ENCODE measurements around the gene IQSEC3. TPM values are rescaled to one million over a fixed set of nuclear protein-coding genes. Genes with fewer than 3 reads are reported as not detected.
A peak's percentile ranks its signal among the peaks of the same experiment; 100 is the strongest.
"Not testable (repeated sequence)": the region's sequence is repeated elsewhere in the genome, so short reads cannot be mapped to it uniquely, and the experiment has no call there.

IQSEC3 gene
- total and polyA plus RNA-seq, 2 donors, result 0.99 to 4.4 TPM

DNA sequence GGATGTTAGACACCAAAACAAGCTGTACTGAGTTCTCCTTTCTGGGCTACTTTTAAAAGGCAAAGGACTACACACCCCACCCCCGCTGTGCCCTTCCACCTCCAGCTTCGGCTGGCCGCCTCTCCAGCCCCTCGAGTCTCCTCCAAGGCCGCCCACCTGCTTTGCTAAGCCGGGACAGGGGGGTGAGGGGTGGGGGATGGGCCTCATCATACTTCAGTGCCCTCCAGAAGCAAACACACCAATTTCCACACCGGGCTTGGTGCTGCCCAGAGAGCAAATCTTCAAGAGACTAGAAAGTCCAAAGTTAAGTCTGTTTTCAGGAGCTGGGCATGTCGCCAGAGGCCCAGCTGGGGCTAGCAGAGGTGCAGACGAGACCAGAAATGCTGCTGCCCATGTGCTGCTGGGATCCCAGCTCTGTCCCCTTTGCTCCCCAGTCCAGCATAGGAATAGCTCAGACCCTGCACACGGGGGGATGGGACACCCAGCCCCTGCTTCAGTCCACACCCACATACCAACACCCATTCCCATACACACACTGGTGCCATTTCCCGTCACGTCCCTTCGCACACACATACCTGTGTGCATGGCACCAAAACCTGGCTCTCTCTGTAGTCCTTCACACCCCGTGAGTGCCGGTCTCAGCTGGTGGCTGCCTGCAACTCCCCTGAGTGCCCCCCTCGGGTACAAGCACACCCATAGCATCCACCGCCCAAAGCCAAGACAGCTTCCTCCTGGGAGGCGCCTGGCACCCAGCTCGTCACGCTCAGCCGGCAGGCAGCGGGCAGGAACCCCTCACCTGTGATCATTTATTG is 146.4 kb downstream of the IQSEC3 start:
- H3K27me3 ChIP-seq (ENCODE audit: control insufficient read depth in 2 of 2, insufficient read depth in 1 of 2, low read length in 1 of 2), result peaks cover 0 to 35% of the 10 kb centered on the region in 2 donors
- no peak overlapping the region for H3K27ac ChIP-seq (ENCODE audit: low read depth in 1 of 2, low read length in 1 of 2)
- no peaks in the 10 kb centered on the region for H3K4me1 ChIP-seq (ENCODE audit: control insufficient read depth in 2 of 2, insufficient read depth in 2 of 2, low read length in 2 of 2)
- DNase-seq (ENCODE audit: low read depth in 6 of 9, low spot score in 9 of 9), result no peak
- 63% methylated on average over 22 of the region's 22 CpGs for WGBS
- no peak overlapping the region for H3K4me3 ChIP-seq (ENCODE audit: low read length in 2 of 2)
- H3K36me3 ChIP-seq (ENCODE audit: control insufficient read depth in 2 of 2, insufficient read depth in 2 of 2, low read length in 1 of 2), result no peaks in the 10 kb centered on the region
- no peaks in the 10 kb centered on the region for H3K9me3 ChIP-seq (ENCODE audit: control insufficient read depth in 2 of 2, insufficient read depth in 1 of 2, low read length in 1 of 2)

GRCh38 chr12:213527-213932 is 147.0 kb downstream of the IQSEC3 start:
- H3K4me1 ChIP-seq (ENCODE audit: control insufficient read depth in 2 of 2, insufficient read depth in 2 of 2, low read length in 2 of 2), result no peaks in the 10 kb centered on the region
- peaks cover 0 to 34% of the 10 kb centered on the region in 2 donors for H3K27me3 ChIP-seq (ENCODE audit: control insufficient read depth in 2 of 2, insufficient read depth in 1 of 2, low read length in 1 of 2)

GRCh38 chr12:214003-214741 is 147.6 kb downstream of the IQSEC3 start, which contains the start of gene SLC6A12:
Gene SLC6A12, minus strand, starts transcription at chr12:214157. Its CDS starts 4,171 bp downstream, at chr12:209986.
- H3K27ac ChIP-seq (ENCODE audit: low read depth in 1 of 2, low read length in 1 of 2), result no peak within 1 kb of the TSS
- no peaks in the 10 kb centered on the region for H3K4me1 ChIP-seq (ENCODE audit: control insufficient read depth in 2 of 2, insufficient read depth in 2 of 2, low read length in 2 of 2)
- no peaks in the 10 kb centered on the region for H3K36me3 ChIP-seq (ENCODE audit: control insufficient read depth in 2 of 2, insufficient read depth in 2 of 2, low read length in 1 of 2)
- 62% methylated on average over 14 of the region's 14 CpGs for WGBS
- H3K27me3 ChIP-seq (ENCODE audit: control insufficient read depth in 2 of 2, insufficient read depth in 1 of 2, low read length in 1 of 2), result peaks cover 0 to 30% of the 10 kb centered on the region in 2 donors
- H3K9me3 ChIP-seq (ENCODE audit: control insufficient read depth in 2 of 2, insufficient read depth in 1 of 2, low read length in 1 of 2), result no peaks in the 10 kb centered on the region
- DNase-seq (ENCODE audit: low read depth in 6 of 9, low spot score in 9 of 9), result no peak
- no peak within 1 kb of the TSS for H3K4me3 ChIP-seq (ENCODE audit: low read length in 2 of 2)

More at GRCh38 chr12:213527-213932, 147.0 kb downstream of the IQSEC3 start:
- WGBS, result 63% methylated on average over 12 of the region's 12 CpGs
- DNase-seq (ENCODE audit: low read depth in 6 of 9, low spot score in 9 of 9), result no peak
- Histone ChIP-seq H3K36me3 (ENCODE audit: control insufficient read depth in 2 of 2, insufficient read depth in 2 of 2, low read length in 1 of 2) (no peaks in the 10 kb centered on the region), H3K27ac (ENCODE audit: low read depth in 1 of 2, low read length in 1 of 2) (no peak overlapping the region), H3K4me3 (ENCODE audit: low read length in 2 of 2) (no peak overlapping the region), H3K9me3 (ENCODE audit: control insufficient read depth in 2 of 2, insufficient read depth in 1 of 2, low read length in 1 of 2) (no peaks in the 10 kb centered on the region)

DNA sequence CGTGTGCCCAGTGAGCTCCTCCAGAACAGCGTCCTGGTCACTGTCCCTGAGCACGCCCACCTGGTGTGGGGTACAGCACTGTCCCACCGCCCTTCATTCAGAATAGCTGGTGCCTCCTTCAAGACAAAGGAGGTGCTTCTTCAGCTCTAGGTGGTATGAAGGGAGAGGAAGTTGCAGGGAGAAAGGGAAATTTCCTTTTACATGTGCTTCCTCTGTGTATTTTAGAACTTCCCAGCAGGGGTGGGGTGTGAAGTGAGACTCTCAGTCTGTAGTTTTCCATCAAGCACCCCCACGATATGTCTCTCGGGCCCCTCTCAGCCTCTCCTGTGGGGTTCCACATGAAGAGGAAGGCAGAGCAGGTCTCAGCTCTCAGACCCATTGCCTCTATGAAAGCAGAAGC is 148.5 kb downstream of the IQSEC3 start:
- Histone ChIP-seq H3K27ac (ENCODE audit: low read depth in 1 of 2, low read length in 1 of 2) (no peak overlapping the region), H3K4me3 (ENCODE audit: low read length in 2 of 2) (no peak overlapping the region), H3K4me1 (ENCODE audit: control insufficient read depth in 2 of 2, insufficient read depth in 2 of 2, low read length in 2 of 2) (no peaks in the 10 kb centered on the region), H3K27me3 (ENCODE audit: control insufficient read depth in 2 of 2, insufficient read depth in 1 of 2, low read length in 1 of 2) (peaks cover 0 to 28% of the 10 kb centered on the region in 2 donors), H3K36me3 (ENCODE audit: control insufficient read depth in 2 of 2, insufficient read depth in 2 of 2, low read length in 1 of 2) (no peaks in the 10 kb centered on the region), H3K9me3 (ENCODE audit: control insufficient read depth in 2 of 2, insufficient read depth in 1 of 2, low read length in 1 of 2) (no peaks in the 10 kb centered on the region)
- WGBS, result 98% methylated on average over 6 of the region's 6 CpGs
- DNase-seq (ENCODE audit: low read depth in 6 of 9, low spot score in 9 of 9), result no peak

- not testable (repeated sequence) for H3K27ac ChIP-seq (ENCODE audit: low read depth in 1 of 2, low read length in 1 of 2); H3K36me3 ChIP-seq (ENCODE audit: control insufficient read depth in 2 of 2, insufficient read depth in 2 of 2, low read length in 1 of 2); DNase-seq (ENCODE audit: low read depth in 6 of 9, low spot score in 9 of 9); H3K4me1 ChIP-seq (ENCODE audit: control insufficient read depth in 2 of 2, insufficient read depth in 2 of 2, low read length in 2 of 2); H3K4me3 ChIP-seq (ENCODE audit: low read length in 2 of 2); H3K9me3 ChIP-seq (ENCODE audit: control insufficient read depth in 2 of 2, insufficient read depth in 1 of 2, low read length in 1 of 2)
- peaks cover 0 to 19% of the 10 kb centered on the region in 2 donors for H3K27me3 ChIP-seq (ENCODE audit: control insufficient read depth in 2 of 2, insufficient read depth in 1 of 2, low read length in 1 of 2)
- WGBS, result 88% methylated on average over 6 of the region's 6 CpGs
Observed at GRCh38 chr12:217029-217428, 150.5 kb downstream of the IQSEC3 start.

- H3K27me3 ChIP-seq (ENCODE audit: control insufficient read depth in 2 of 2, insufficient read depth in 1 of 2, low read length in 1 of 2), result peaks cover 0 to 10% of the 10 kb centered on the region in 2 donors
- H3K4me1 ChIP-seq (ENCODE audit: control insufficient read depth in 2 of 2, insufficient read depth in 2 of 2, low read length in 2 of 2), result no peaks in the 10 kb centered on the region
- WGBS, result 96% methylated on average over 5 of the region's 5 CpGs
- no peak overlapping the region for H3K4me3 ChIP-seq (ENCODE audit: low read length in 2 of 2)
- H3K9me3 ChIP-seq (ENCODE audit: control insufficient read depth in 2 of 2, insufficient read depth in 1 of 2, low read length in 1 of 2), result no peaks in the 10 kb centered on the region
- no peak overlapping the region for H3K27ac ChIP-seq (ENCODE audit: low read depth in 1 of 2, low read length in 1 of 2)
- no peak for DNase-seq (ENCODE audit: low read depth in 6 of 9, low spot score in 9 of 9)
- H3K36me3 ChIP-seq (ENCODE audit: control insufficient read depth in 2 of 2, insufficient read depth in 2 of 2, low read length in 1 of 2), result no peaks in the 10 kb centered on the region
Observed at GRCh38 chr12:218221-218620, 151.7 kb downstream of the IQSEC3 start.

- no peaks in the 10 kb centered on the region for H3K36me3 ChIP-seq (ENCODE audit: control insufficient read depth in 2 of 2, insufficient read depth in 2 of 2, low read length in 1 of 2)
- peaks cover 0 to 3% of the 10 kb centered on the region in 2 donors for H3K27me3 ChIP-seq (ENCODE audit: control insufficient read depth in 2 of 2, insufficient read depth in 1 of 2, low read length in 1 of 2)
- no peak for DNase-seq (ENCODE audit: low read depth in 6 of 9, low spot score in 9 of 9)
- no peak overlapping the region for H3K4me3 ChIP-seq (ENCODE audit: low read length in 2 of 2)
- no peak overlapping the region for H3K27ac ChIP-seq (ENCODE audit: low read depth in 1 of 2, low read length in 1 of 2)
- WGBS, result 90% methylated on average over 30 of the region's 30 CpGs
- no peaks in the 10 kb centered on the region for H3K4me1 ChIP-seq (ENCODE audit: control insufficient read depth in 2 of 2, insufficient read depth in 2 of 2, low read length in 2 of 2)
- no peaks in the 10 kb centered on the region for H3K9me3 ChIP-seq (ENCODE audit: control insufficient read depth in 2 of 2, insufficient read depth in 1 of 2, low read length in 1 of 2)
Observed at GRCh38 chr12:218728-219590, 152.4 kb downstream of the IQSEC3 start.

DNA sequence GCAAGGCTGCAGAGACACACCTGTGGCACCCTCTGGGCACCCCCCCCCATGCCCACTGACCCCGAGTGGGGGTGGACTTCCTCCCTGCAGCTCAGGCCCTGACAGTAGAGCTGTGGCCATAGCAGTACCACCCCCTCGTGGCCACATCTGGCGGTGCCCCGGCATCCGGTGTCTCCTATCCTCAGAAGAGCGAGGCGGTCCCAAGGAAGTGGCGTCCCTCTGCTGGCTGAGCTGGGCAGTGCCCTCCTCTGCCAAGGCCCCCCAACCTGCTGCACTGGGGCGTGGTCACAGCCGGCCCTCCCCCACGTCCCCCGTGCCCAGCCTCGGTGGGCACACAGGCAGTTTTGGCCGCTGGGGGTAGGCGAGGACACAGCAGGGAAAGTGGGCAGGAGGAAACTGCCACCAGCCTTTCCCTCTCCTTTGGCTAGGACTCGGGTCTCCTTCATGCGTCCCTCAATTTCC is 153.4 kb downstream of the IQSEC3 start:
- H3K4me3 ChIP-seq (ENCODE audit: low read length in 2 of 2), result no peak overlapping the region
- no peaks in the 10 kb centered on the region for H3K4me1 ChIP-seq (ENCODE audit: control insufficient read depth in 2 of 2, insufficient read depth in 2 of 2, low read length in 2 of 2)
- H3K27ac ChIP-seq (ENCODE audit: low read depth in 1 of 2, low read length in 1 of 2), result no peak overlapping the region
- H3K27me3 ChIP-seq (ENCODE audit: control insufficient read depth in 2 of 2, insufficient read depth in 1 of 2, low read length in 1 of 2), result no peaks in the 10 kb centered on the region
- DNase-seq (ENCODE audit: low read depth in 6 of 9, low spot score in 9 of 9), result peak in 8 of 9 donors; percentile 1 to 52 (median 34)
- H3K9me3 ChIP-seq (ENCODE audit: control insufficient read depth in 2 of 2, insufficient read depth in 1 of 2, low read length in 1 of 2), result no peaks in the 10 kb centered on the region
- H3K36me3 ChIP-seq (ENCODE audit: control insufficient read depth in 2 of 2, insufficient read depth in 2 of 2, low read length in 1 of 2), result no peaks in the 10 kb centered on the region
- 15% methylated on average over 17 of the region's 17 CpGs for WGBS
